Activated naive CD8-positive, alpha-beta T cell treated with anti-CD3 and anti-CD28 coated beads for 36 hours (primary cell): Measurements from ENCODE around the gene MTUS2. TPM values are rescaled to one million over a fixed set of nuclear protein-coding genes. Genes with fewer than 3 reads are reported as not detected.

ENCODE experiments used
- DNase-seq: peaks from one replicate; pipeline ENCODE4 v3.0.0; 2021
- H3K27ac Mint-ChIP-seq: one replicate; pipeline ENCODE4 v1.8.0; 2022; ENCODE audit warnings: mild to moderate bottlenecking, moderate library complexity, mixed read lengths
- H3K27me3 Mint-ChIP-seq: one replicate; pipeline ENCODE4 v1.8.0; 2022; ENCODE audit warnings: mild to moderate bottlenecking, mixed read lengths
- H3K36me3 Mint-ChIP-seq: one replicate; pipeline ENCODE4 v1.8.0; 2021; ENCODE audit warnings: mild to moderate bottlenecking, mixed read lengths
- H3K4me1 Mint-ChIP-seq: one replicate; pipeline ENCODE4 v1.8.0; 2021; ENCODE audit warnings: mixed read lengths
- H3K4me3 Mint-ChIP-seq: one replicate; pipeline ENCODE4 v1.8.0; 2022; ENCODE audit warnings: mild to moderate bottlenecking, moderate library complexity, mixed read lengths
- H3K9me3 Mint-ChIP-seq: one replicate; pipeline ENCODE4 v1.8.0; 2022; ENCODE audit warnings: mixed read lengths
- total RNA-seq, 2 experiments: library from RNA; stranded (reverse); gene quantifications; one replicate each; pipeline ENCODE4 v1.2.3, GENCODE V29; 2021

MTUS2 gene
- total RNA-seq, 2 experiments from 2014 or later = not detected

DNA sequence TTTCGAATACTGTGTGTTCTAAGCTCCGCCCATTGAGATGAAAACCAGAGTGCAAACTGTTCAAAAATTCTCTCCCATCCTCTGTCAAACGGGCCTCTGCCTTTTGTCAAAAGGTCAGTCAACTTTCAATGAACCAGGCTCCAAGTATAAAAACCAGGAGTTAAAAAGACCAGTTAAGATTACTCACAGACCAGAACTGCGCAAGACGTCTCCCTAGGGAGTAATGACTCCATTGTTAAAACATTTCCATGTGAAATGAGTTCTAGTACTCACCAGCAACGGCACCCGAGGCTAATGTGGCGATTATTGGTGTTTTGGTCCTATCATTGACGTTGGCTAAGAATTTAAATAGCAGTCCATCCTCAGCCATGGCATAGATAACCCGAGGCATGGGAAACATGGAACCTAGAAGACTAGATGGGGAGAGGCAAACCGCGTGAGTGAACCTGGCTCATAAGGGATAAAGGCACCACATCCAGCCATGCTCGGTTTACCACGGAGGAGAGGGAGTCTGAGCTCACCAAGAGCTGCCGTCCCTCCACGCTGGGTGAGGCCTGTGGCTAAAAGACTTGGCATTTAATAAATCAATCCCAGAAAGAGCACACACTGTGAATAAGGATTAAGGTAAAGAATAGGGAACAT is 702.0 kb downstream of the MTUS2 start:
- peaks cover 43% of the 10 kb centered on the region for H3K36me3 Mint-ChIP-seq
- no peaks in the 10 kb centered on the region for H3K4me1 Mint-ChIP-seq

GRCh38 chr13:29523199-29523961 is 703.2 kb downstream of the MTUS2 start:
- no peak for DNase-seq

More for the DNA sequence above, 702.0 kb downstream of the MTUS2 start:
- H3K9me3 Mint-ChIP-seq = no peaks in the 10 kb centered on the region
- no peak for DNase-seq
- H3K4me3 Mint-ChIP-seq = no peak overlapping the region
- H3K27ac Mint-ChIP-seq = no peak overlapping the region
- no peaks in the 10 kb centered on the region for H3K27me3 Mint-ChIP-seq

DNA sequence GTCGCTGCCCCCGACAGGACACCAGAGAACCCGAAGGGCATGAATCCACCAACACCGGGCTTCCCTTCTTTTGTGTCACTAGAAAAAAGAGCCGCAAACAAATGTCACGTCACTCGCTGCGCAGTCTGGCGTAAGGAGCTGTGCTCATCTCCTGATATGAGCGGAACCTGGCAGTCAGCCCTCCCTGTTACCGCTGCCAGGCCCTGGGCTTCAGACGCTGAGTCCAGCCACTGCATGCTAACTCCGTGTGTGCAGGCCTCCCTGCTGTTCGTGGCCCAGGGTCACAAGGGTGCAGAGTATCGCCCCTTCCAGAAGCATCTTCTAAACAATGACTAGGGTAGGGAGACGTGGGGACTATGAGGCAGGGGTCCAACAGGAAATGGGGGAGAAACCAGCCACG is 704.0 kb downstream of the MTUS2 start:
- H3K4me1 Mint-ChIP-seq = no peaks in the 10 kb centered on the region
- no peak overlapping the region for H3K27ac Mint-ChIP-seq
- DNase-seq = no peak
- H3K36me3 Mint-ChIP-seq = peaks cover 37% of the 10 kb centered on the region
- no peak overlapping the region for H3K4me3 Mint-ChIP-seq
- no peaks in the 10 kb centered on the region for H3K27me3 Mint-ChIP-seq
- no peaks in the 10 kb centered on the region for H3K9me3 Mint-ChIP-seq

More at GRCh38 chr13:29523199-29523961, 703.2 kb downstream of the MTUS2 start:
- no peaks in the 10 kb centered on the region for H3K9me3 Mint-ChIP-seq
- no peaks in the 10 kb centered on the region for H3K4me1 Mint-ChIP-seq
- no peak overlapping the region for H3K27ac Mint-ChIP-seq
- H3K27me3 Mint-ChIP-seq = no peaks in the 10 kb centered on the region
- H3K4me3 Mint-ChIP-seq = no peak overlapping the region
- peaks cover 37% of the 10 kb centered on the region for H3K36me3 Mint-ChIP-seq

DNA sequence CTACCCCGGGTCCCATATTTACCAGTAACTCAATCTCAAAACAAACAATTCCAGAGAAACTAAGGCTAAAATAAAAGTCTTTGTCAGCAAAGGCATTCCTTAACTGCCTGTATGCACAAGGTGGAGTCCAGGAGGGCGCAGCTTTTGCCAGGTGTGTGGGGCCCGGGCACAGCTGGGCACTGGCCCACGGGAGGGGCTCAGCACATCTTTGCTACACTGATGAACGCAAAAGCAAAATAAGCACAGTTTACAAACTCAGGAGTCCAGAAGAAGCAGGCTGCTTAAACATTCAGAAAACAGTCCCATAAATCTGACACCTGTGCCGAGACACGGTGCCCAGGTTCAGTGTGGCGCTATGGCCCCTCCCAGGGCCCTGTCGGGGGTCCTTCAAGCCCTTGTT is 704.5 kb downstream of the MTUS2 start:
- Mint-ChIP-seq H3K27me3 (no peaks in the 10 kb centered on the region), H3K36me3 (peaks cover 38% of the 10 kb centered on the region), H3K9me3 (no peaks in the 10 kb centered on the region), H3K4me3 (no peak overlapping the region), H3K27ac (no peak overlapping the region), H3K4me1 (no peaks in the 10 kb centered on the region)
- DNase-seq = no peak

DNA sequence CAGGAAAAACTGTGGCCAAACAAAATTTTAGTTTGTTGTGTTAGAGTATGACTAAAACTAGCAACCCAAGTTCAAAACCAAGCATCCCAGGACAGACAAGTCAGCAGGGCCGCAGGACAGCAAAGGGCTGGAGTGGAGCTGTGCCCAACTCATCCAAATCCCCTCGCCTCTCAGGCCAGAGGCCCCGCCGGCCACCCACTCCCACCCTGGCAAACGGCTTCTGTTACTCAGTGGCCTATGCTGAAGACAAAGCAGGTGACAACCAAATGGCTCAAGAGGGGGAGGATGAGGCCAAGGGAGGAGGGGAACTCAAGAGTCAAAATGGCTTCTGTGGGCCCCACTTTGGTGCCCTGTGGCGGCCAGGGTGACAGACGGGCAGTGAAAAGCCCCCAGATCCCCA is 705.6 kb downstream of the MTUS2 start:
- H3K9me3 Mint-ChIP-seq = no peaks in the 10 kb centered on the region
- H3K4me1 Mint-ChIP-seq = no peaks in the 10 kb centered on the region
- H3K36me3 Mint-ChIP-seq = peaks cover 41% of the 10 kb centered on the region
- DNase-seq = no peak
- H3K27ac Mint-ChIP-seq = no peak overlapping the region
- H3K4me3 Mint-ChIP-seq = no peak overlapping the region
- no peaks in the 10 kb centered on the region for H3K27me3 Mint-ChIP-seq

GRCh38 chr13:29526741-29527140 is 706.6 kb downstream of the MTUS2 start:
- Mint-ChIP-seq H3K36me3 (peaks cover 36% of the 10 kb centered on the region), H3K4me1 (no peaks in the 10 kb centered on the region), H3K9me3 (no peaks in the 10 kb centered on the region), H3K4me3 (no peak overlapping the region), H3K27me3 (no peaks in the 10 kb centered on the region), H3K27ac (no peak overlapping the region)
- DNase-seq = no peak

DNA sequence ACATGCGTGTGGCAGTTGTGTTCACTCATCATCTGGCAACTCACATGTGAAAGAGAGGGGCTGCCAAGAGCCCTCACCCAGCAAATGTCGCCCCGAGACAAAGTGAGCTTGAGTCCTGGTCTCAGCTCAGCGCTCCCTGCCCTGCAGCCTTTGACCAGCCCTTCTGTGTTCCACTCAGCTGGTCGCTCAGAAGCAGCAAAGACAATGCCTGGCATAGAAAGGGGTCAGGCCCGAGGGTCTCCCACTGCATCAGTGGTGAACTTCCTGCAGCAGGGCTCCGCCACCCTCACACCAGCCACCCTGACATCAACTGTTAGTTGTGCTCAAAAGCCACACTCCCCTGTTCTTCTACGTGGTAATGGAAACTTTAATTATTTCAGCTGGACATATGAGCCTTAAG is 707.4 kb downstream of the MTUS2 start:
- H3K4me3 Mint-ChIP-seq = no peak overlapping the region
- H3K27me3 Mint-ChIP-seq = no peaks in the 10 kb centered on the region
- H3K27ac Mint-ChIP-seq = no peak overlapping the region
- no peak for DNase-seq
- H3K36me3 Mint-ChIP-seq = peaks cover 32% of the 10 kb centered on the region
- no peaks in the 10 kb centered on the region for H3K4me1 Mint-ChIP-seq
- no peaks in the 10 kb centered on the region for H3K9me3 Mint-ChIP-seq

DNA sequence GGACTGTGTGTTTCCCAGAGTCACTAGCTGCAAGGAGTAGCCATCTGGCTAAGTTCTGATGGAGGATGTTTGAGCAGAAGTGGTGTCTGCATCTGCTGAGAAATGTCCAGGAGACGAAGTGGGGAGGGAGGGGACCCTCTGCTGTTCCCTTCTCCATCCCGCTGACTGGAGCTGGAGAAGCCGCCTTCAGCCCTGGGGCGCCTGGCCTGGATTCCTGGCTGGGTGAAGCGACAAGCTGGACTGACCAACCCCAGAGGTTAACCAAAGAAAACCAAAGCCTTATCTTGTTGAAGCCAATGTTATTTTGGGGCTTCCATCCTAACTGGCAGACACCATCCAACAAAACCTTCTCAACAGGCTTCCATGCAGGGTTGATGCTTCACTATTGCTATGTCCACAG is 707.8 kb downstream of the MTUS2 start:
- no peak overlapping the region for H3K27ac Mint-ChIP-seq
- no peaks in the 10 kb centered on the region for H3K27me3 Mint-ChIP-seq
- DNase-seq = no peak
- H3K9me3 Mint-ChIP-seq = no peaks in the 10 kb centered on the region
- no peak overlapping the region for H3K4me3 Mint-ChIP-seq
- no peaks in the 10 kb centered on the region for H3K4me1 Mint-ChIP-seq
- peaks cover 35% of the 10 kb centered on the region for H3K36me3 Mint-ChIP-seq

- H3K4me3 Mint-ChIP-seq = no peak overlapping the region
- H3K9me3 Mint-ChIP-seq = no peaks in the 10 kb centered on the region
- H3K27me3 Mint-ChIP-seq = no peaks in the 10 kb centered on the region
- no peak for DNase-seq
- H3K27ac Mint-ChIP-seq = no peak overlapping the region
- no peaks in the 10 kb centered on the region for H3K4me1 Mint-ChIP-seq
- H3K36me3 Mint-ChIP-seq = peaks cover 31% of the 10 kb centered on the region
These were observed 709.6 kb downstream of the MTUS2 start for GRCh38 chr13:29529754-29530153.

DNA sequence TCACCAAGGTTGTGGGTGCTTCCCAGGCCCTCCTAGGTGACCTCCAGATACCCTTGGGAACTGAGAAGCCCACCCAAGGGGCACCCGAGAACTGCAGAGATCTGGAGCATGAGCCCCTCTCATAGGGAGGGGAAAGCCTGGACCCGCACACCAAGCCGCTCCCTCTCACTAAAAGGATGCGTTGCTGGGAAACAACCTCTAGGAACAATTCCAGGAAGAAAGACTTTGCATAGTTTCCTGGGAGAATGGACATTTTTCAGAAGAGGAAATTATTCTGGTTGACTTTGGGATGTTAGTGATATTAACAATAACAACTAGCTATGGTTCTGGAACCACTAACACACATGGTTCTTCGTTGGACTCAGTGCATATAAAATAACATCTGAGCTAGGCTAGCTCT is 710.8 kb downstream of the MTUS2 start:
- Mint-ChIP-seq H3K36me3 (peaks cover 30% of the 10 kb centered on the region), H3K4me1 (no peaks in the 10 kb centered on the region), H3K27ac (no peak overlapping the region), H3K27me3 (no peaks in the 10 kb centered on the region), H3K9me3 (no peaks in the 10 kb centered on the region), H3K4me3 (no peak overlapping the region)
- no peak for DNase-seq

DNA sequence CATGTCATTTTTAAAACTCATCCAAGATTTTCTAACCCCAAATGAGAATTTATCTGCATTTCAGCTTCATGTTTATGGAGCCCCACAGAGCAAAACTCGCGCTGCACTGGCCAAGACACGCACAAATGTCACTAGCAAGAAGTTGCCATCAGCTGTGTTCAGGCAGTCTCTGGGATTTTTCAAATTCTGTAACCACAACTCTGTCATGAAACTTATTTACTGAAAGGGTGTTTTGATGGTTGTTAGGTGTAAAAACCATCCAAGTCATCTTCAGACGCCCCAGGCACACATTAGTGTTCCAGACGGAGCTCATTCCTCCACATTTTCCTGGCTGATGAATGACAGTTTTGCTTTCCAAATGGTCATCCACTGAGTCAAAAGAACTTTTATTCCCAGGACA is 712.0 kb downstream of the MTUS2 start:
- Mint-ChIP-seq H3K27me3 (no peaks in the 10 kb centered on the region), H3K4me3 (no peak overlapping the region), H3K9me3 (no peaks in the 10 kb centered on the region), H3K4me1 (peaks cover under 1% of the 10 kb centered on the region), H3K27ac (no peak overlapping the region), H3K36me3 (peaks cover 28% of the 10 kb centered on the region)
- no peak for DNase-seq

- Mint-ChIP-seq H3K9me3 (no peaks in the 10 kb centered on the region), H3K4me1 (peaks cover 4% of the 10 kb centered on the region), H3K4me3 (no peak overlapping the region), H3K27me3 (no peaks in the 10 kb centered on the region), H3K27ac (peak overlapping the region; percentile 43), H3K36me3 (peaks cover 31% of the 10 kb centered on the region)
- no peak for DNase-seq
These were observed 712.7 kb downstream of the MTUS2 start for GRCh38 chr13:29532821-29533220.

DNA sequence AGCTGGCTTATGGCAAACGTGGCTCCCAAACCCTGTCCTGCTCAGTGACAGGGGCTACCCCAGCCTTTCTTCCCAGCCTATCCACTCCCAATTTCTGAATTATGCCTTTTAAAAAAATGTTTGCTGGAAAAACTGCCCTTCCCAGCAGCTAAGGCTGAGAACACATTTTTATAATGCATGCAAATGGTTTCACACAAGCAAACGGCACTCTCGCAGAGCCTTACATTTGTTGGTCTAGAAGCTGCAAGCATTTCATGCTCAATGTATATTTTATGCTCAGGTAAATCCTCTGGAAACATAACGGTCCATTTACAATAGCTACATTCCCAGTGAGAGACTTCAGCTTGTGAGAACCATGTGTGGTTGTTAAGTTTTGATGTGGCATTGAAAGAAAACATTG is 713.9 kb downstream of the MTUS2 start:
- no peak overlapping the region for H3K27ac Mint-ChIP-seq

GRCh38 chr13:29535663-29536655 is 715.8 kb downstream of the MTUS2 start:
- H3K9me3 Mint-ChIP-seq = no peaks in the 10 kb centered on the region
- DNase-seq = no peak
- peaks cover 27% of the 10 kb centered on the region for H3K36me3 Mint-ChIP-seq
- no peak overlapping the region for H3K4me3 Mint-ChIP-seq
- no peaks in the 10 kb centered on the region for H3K27me3 Mint-ChIP-seq
- H3K4me1 Mint-ChIP-seq = peaks cover 11% of the 10 kb centered on the region
- no peak overlapping the region for H3K27ac Mint-ChIP-seq

More for the DNA sequence above, 713.9 kb downstream of the MTUS2 start:
- peaks cover 8% of the 10 kb centered on the region for H3K4me1 Mint-ChIP-seq
- no peaks in the 10 kb centered on the region for H3K27me3 Mint-ChIP-seq
- H3K36me3 Mint-ChIP-seq = peaks cover 31% of the 10 kb centered on the region
- no peak for DNase-seq
- H3K4me3 Mint-ChIP-seq = no peak overlapping the region
- no peaks in the 10 kb centered on the region for H3K9me3 Mint-ChIP-seq

DNA sequence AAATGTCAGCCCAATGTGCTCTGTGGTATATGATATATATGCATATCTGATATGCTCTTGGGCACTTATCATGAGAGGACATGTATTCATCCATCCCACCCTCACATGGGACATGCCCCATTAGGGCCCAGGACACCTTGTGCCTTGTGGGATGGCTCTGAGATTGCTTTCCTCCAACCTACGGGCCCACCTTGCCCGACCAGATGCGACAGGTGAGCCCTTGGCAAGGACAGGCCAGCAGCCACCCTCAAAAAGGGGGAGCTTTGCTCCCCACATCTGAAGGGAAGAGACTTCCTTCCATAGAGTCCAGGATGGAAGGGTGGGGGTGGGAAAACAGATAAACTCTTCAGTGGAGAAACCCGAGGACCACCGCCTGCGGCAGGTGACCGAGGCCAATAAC is 716.7 kb downstream of the MTUS2 start:
- H3K27ac Mint-ChIP-seq = no peak overlapping the region
- no peak for DNase-seq
- peaks cover 17% of the 10 kb centered on the region for H3K4me1 Mint-ChIP-seq
- H3K27me3 Mint-ChIP-seq = no peaks in the 10 kb centered on the region
- H3K9me3 Mint-ChIP-seq = no peaks in the 10 kb centered on the region
- H3K36me3 Mint-ChIP-seq = peaks cover 33% of the 10 kb centered on the region
- no peak overlapping the region for H3K4me3 Mint-ChIP-seq
